Hindlimb muscle (tissue), 1 donor: ENCODE measurements around the gene PGM3. TPM values are rescaled to one million over a fixed set of nuclear protein-coding genes. Genes with fewer than 3 reads are reported as not detected.
"Not testable (repeated sequence)": the region's sequence is repeated elsewhere in the genome, so short reads cannot be mapped to it uniquely, and the experiment has no call there.

Source experiments
- DNase-seq: peaks from one replicate; pipeline ENCODE4 v3.0.0-alpha.2; 2013
- polyA plus RNA-seq: library from polyadenylated mRNA; unstranded; fragments of 120-200 nt; gene quantifications from one replicate; pipeline ENCODE4 v1.2.1, GENCODE V29; 2013; ENCODE audit not compliant: insufficient read length

Gene PGM3, protein sequence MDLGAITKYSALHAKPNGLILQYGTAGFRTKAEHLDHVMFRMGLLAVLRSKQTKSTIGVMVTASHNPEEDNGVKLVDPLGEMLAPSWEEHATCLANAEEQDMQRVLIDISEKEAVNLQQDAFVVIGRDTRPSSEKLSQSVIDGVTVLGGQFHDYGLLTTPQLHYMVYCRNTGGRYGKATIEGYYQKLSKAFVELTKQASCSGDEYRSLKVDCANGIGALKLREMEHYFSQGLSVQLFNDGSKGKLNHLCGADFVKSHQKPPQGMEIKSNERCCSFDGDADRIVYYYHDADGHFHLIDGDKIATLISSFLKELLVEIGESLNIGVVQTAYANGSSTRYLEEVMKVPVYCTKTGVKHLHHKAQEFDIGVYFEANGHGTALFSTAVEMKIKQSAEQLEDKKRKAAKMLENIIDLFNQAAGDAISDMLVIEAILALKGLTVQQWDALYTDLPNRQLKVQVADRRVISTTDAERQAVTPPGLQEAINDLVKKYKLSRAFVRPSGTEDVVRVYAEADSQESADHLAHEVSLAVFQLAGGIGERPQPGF
- polyA plus RNA-seq: 28.2 TPM

- peak; percentile 94 for DNase-seq
These were observed at the start of gene PGM3, which contains the start of gene RWDD2A for GRCh38 chr6:83192871-83193746. Gene PGM3, minus strand, starts transcription at chr6:83193265. Its CDS starts 2,253 bp downstream, at chr6:83191012. Gene RWDD2A, plus strand, starts transcription at chr6:83193357. Its CDS starts 1,095 bp downstream, at chr6:83194452.

DNA sequence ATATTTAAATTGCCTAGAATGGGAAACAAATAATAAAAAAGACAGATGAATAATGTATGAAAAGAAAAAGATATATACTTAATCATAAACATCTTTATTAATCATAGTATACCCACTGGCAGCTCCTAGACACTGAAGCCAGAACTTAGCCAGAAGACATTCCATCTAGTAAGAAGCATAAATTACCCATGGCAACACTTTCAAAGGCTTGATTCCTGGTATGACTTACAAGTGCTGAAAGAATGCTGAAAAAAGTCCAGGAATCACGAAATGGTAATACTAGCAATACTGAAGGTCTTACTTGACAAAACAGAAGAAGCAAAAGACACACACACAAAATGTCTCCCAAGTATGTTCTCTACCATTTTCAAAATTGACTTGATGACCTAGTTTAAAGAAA is 38.1 kb upstream of the PGM3 start:
- DNase-seq: peak; percentile 26

DNA sequence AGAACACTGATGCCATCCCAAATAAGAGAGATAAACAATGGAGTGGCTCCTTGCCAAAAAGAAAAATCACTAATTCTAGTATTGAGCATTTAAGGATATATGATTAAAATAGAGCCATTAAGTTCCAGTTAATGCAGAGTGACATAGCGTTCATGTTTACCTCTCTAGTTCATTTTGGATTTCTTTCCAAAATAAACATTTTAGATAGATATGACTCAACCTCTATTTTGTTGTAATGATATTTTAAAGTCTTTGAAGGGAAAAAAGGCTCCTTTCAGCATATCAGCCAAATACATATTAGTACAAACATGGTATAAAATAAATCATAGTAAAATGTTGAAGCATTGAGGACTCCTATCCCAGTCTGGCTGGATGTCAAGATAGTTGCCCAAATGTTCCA is 33.5 kb upstream of the PGM3 start:
- DNase-seq: no peak

DNA sequence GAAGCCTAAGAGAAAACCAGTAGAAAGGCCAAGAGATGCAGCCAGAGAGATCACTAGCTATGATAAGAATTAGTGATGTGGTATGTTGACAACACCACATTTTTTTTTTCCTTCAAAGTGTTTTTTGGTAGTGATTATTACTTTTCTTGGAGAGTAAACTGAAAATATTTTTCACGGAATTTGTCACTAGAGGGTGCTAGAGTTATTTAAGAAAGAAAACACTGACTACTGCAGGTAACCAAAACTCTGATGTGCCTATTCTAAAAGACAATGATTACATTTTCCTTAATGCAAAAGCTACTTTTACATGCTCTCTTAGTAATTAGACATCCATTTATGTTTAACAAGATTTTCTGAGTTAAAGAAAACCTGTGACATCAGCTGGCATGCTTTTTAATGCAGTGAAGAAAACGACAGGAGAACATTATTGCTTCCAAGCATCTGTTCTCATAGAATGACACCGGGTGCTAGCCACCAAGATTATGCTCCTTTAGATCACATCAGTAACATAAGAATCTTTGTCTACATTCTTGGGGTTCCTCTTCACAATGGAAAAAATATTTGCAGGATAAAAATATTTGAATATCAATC is 28.9 kb upstream of the PGM3 start:
- DNase-seq: peak; percentile 26

GRCh38 chr6:83221276-83221675 is 28.2 kb upstream of the PGM3 start:
- DNase-seq: no peak

- DNase-seq: no peak
These were observed 27.1 kb upstream of the PGM3 start for GRCh38 chr6:83220121-83220520.

DNA sequence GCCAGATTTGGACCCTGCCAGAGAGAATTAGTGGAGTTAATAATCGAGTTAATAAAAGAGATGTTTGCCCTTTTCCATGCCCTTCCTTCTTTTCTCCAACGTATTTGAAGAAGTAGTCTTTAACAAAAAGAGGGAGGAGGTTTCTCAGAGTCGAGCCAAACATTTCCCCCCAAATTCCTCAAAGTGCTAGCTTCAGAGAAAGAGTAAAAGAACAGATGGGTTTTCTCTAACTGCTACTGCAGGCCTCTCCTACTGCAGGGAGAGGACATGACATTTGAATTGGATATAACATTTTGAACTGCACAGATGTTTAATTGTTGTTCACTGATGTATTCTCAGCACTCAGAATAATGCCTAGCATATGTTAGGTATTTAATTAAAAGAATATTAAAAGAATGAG is 25.6 kb upstream of the PGM3 start:
- DNase-seq: no peak

DNA sequence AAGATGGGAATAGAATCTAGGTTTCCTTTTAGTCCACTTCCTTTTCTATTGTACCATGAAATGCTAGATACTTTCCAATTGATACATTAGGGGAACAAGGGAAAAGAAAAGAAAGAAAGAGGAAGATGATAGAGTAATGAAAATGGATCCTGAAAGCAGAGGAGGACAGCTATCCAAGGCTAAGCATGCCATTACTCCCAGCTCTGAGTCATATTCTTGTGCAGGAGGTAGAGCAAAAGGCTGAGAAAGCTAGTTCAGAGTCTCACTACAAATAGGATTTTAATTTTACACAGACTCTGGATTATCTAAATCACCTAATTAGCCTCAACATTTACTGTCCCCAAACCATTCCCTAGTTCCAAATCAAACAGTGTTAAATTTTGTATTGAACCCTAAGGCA is 23.7 kb upstream of the PGM3 start:
- DNase-seq: no peak

GRCh38 chr6:83215131-83216047 is 22.3 kb upstream of the PGM3 start:
- DNase-seq: peak; percentile 71

- no peak for DNase-seq
These were observed 9.0 kb upstream of the PGM3 start for GRCh38 chr6:83202031-83202430.

DNA sequence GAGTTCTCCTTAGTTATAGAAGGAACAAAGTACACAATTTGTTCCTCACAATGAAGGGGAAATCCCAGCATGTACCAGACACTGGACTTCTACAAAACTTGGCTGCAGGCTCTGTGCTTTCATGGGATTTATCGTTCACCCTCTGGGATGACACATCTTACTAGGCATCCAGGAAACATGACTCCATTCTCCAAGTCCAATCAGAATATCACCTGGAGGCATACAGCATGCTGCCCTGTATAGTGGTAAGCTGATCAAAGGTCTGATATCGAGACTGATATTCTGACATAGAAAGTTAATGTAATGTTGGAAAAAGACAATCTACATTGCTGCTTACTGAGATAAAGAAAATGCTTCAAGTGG is 6.8 kb upstream of the PGM3 start:
- no peak for DNase-seq

DNA sequence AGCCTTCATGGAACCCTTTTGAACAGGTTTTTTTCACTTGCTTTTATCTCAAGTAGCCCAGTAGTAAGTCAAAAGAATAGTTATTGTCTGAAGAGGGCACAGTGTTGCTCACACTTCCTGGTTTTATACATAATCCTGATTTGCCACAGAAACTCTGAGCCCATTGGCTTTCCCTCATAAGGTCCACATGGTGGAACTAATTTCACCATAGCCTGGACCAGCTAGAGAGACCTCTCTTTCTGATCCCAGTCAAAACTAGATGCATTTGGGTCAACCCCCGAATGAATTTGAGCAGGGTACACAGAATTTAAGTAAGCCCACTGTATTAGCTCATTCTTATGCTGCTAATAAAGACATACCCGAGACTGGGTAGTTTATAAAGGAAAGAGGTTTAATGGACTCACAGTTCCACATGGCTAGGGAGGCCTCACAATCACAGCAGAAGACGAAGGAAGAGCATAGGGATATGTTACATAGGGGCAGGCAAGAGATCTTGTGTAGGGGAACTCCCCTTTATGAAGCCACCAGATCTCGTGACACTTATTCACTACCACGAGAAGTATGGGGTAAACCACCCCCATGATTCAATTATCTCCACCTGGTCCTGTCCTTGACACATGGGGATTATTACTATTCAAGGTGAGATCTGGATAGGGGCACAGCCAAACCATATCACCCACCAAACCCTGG is 6.3 kb upstream of the PGM3 start:
- no peak for DNase-seq

DNA sequence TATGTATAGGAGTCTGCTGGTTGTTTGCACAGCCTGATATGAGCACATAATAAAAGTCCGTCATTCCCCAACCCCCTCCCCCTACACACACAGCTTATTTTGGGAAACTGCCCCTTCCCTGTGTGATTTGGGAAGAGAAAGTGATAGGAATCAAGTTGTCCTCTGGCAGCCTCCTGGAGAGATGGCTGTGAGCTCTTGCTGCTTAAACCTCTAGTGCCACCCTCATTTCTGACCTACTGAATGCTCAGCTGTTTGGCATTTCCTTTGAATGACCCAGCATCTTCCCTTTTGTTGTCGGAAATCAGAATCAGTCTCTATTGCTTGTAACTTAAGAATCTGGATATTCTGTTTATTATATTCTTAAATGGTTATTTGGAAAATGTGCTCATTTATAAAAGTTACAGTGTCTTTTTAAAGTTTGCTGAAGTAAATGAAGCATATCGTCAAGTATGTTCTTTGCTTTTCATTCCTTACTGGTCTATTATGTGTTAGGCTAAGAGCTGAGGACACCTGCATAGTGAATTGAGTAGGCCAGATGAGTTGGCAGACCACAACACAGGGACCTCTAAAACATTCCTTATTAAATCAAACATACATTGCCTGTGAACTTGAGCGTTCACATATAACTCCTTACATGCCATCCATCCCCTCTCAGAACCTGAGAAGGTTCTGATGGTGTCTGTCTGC is 5.6 kb upstream of the PGM3 start:
- DNase-seq: no peak

DNA sequence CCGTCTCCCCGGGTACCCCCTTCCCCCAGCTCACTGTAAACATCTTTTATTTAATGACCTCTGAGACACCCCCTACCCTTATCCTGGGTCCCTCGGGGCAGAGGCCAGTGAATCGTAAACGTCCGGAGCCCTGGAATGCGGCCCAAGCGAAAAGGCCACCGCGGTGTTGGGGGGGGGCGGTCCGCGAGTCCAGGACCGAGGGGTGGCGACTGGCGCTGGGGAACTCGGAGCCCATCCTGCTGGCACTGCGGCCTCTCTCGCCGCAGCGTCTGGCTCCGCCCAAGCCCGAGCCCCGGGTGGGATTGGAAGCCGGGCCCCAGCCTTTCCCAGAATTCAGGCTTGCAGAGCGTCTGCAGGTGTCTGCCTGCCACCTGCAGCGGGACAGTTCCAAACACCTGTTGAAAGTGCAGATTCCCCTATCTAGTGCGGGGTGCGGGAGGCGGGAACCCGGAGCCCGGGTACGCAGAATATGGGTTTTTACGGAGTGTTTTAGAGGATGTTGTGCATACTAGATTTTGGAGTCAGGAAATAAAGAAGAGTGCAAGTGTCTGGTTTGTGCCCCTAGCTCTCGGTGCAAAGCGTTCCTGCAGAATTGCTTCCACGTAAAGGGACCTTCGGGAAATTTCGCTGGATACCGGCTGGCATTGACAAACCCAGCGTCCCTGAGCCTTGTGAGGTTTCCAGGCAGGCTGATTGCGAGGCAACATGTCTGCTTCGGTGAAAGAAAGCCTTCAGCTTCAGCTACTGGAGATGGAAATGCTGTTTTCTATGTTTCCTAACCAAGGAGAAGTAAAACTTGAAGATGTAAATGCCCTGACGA is 892 bp upstream of the PGM3 start:
- DNase-seq: peak; percentile 36

DNA sequence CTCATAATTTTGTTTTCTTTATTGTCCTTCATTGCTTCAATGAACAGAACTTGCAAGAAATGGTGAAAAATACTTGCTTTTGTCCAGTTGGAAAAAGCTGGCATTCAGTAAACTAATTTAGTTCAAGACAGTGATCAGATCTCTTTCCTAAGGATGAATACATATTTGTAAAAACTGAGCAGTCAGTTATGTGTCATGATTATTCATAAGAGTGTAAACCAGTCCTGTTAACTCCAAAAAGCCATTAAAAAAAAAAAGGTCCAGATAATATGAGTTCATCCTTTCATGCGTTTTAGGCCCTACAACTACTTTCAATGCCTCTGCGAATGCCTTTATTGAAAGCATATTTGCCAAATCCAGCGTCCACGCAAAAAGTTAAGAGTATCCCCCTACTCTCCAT is 609 bp downstream of the PGM3 start:
- no peak for DNase-seq

- not testable (repeated sequence) for DNase-seq
These were observed 1.1 kb downstream of the PGM3 start for GRCh38 chr6:83191974-83192373.

- DNase-seq: no peak
These were observed 2.4 kb downstream of the PGM3 start for GRCh38 chr6:83190626-83191025.

GRCh38 chr6:83188501-83188900 is 4.6 kb downstream of the PGM3 start:
- DNase-seq: no peak

- no peak for DNase-seq
These were observed 8.0 kb downstream of the PGM3 start for GRCh38 chr6:83185096-83185495.
